ENCODE results near the gene PSMD4.

Gene PSMD4

DNA sequence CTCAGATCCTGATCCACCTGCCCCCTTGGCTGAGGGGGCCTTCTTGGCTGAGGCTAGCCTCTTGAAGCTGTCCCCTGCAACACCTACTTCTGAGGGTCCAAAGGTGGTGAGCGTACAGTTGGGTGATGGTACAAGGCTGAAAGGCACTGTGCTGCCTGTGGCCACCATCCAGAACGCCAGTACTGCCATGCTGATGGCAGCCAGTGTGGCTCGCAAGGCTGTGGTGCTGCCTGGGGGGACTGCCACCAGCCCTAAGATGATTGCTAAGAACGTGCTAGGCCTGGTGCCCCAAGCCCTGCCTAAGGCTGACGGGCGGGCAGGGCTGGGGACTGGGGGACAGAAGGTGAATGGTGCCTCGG lies 32.8 kb downstream of the PSMD4 start:
- TF ChIP-seq, protein P1, sequence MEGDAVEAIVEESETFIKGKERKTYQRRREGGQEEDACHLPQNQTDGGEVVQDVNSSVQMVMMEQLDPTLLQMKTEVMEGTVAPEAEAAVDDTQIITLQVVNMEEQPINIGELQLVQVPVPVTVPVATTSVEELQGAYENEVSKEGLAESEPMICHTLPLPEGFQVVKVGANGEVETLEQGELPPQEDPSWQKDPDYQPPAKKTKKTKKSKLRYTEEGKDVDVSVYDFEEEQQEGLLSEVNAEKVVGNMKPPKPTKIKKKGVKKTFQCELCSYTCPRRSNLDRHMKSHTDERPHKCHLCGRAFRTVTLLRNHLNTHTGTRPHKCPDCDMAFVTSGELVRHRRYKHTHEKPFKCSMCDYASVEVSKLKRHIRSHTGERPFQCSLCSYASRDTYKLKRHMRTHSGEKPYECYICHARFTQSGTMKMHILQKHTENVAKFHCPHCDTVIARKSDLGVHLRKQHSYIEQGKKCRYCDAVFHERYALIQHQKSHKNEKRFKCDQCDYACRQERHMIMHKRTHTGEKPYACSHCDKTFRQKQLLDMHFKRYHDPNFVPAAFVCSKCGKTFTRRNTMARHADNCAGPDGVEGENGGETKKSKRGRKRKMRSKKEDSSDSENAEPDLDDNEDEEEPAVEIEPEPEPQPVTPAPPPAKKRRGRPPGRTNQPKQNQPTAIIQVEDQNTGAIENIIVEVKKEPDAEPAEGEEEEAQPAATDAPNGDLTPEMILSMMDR (IDR thresholded peaks at IDR 0.05; ENCODE audit: extremely low read depth, missing control alignments), result no peak
- no peak for DNase-seq (ENCODE audit: low spot score)

DNA sequence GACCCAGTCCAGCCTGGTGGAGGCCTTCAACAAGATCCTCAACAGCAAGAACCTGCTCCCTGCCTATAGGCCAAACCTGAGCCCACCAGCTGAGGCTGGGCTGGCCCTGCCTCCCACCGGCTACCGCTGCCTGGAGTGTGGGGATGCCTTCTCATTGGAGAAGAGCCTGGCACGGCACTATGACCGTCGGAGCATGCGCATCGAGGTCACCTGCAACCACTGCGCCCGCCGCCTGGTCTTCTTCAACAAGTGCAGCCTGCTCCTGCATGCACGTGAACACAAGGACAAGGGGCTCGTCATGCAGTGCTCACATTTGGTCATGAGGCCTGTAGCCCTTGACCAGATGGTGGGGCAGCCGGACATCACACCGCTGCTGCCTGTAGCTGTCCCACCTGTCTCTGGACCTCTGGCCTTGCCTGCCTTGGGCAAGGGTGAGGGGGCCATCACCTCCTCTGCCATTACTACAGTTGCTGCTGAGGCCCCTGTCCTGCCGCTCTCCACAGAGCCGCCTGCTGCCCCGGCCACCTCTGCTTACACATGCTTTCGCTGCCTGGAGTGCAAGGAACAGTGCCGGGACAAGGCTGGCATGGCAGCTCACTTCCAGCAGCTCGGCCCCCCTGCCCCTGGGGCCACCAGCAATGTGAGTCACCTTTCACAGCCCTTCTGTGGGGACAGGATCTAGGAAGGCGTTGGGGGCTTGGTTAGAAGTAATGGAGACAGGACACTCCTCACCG lies 33.4 kb downstream of the PSMD4 start:
- TF ChIP-seq, protein P1 (IDR thresholded peaks at IDR 0.05; ENCODE audit: extremely low read depth, missing control alignments), result no peak
- DNase-seq (ENCODE audit: low spot score), result no peak

DNA sequence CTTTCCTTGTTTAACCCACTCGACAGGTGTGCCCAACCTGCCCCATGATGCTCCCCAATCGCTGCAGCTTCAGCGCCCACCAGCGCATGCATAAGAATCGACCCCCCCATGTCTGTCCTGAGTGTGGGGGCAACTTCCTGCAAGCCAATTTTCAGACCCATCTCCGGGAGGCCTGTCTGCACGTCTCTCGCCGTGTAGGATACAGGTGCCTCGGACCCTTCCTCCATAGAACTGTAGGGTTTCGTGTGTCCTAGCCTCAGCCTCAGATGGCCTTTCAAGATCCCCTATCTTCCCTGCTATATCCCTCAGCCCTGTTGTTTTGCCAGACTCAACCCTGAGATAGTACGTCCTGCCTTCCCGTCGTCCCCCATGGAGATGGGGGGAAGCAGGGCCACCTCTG lies 34.0 kb downstream of the PSMD4 start:
- TF ChIP-seq, protein P1 (IDR thresholded peaks at IDR 0.05; ENCODE audit: extremely low read depth, missing control alignments), result no peak
- DNase-seq (ENCODE audit: low spot score), result no peak

DNA sequence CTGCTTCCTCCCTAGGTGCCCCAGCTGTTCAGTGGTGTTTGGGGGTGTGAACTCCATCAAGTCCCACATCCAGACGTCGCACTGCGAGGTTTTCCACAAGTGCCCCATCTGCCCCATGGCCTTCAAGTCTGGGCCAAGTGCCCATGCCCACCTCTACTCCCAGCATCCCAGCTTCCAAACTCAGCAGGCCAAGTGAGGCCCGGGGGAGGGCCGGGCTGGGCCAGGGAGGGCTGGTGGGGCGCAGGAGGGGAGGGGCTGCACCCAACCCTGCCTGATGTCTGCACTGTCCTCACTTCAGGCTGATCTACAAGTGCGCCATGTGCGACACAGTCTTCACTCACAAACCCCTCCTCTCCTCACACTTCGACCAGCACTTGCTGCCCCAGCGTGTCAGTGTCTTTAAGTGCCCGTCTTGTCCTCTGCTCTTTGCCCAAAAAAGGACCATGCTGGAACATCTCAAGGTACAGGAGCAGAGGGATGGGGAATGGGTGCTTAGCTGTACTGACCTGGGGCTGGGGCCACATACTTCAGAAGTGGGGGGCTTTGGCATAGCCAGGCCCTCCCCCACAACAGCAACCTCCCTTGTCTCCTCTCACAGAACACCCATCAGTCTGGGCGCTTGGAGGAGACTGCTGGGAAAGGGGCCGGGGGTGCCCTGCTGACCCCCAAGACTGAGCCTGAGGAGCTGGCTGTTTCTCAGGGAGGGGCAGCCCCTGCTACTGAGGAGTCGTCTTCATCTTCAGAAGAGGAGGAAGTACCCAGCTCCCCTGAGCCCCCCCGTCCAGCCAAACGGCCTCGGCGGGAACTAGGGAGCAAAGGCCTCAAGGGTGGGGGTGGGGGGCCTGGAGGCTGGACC lies 34.8 kb downstream of the PSMD4 start:
- DNase-seq (ENCODE audit: low spot score), result no peak

DNA sequence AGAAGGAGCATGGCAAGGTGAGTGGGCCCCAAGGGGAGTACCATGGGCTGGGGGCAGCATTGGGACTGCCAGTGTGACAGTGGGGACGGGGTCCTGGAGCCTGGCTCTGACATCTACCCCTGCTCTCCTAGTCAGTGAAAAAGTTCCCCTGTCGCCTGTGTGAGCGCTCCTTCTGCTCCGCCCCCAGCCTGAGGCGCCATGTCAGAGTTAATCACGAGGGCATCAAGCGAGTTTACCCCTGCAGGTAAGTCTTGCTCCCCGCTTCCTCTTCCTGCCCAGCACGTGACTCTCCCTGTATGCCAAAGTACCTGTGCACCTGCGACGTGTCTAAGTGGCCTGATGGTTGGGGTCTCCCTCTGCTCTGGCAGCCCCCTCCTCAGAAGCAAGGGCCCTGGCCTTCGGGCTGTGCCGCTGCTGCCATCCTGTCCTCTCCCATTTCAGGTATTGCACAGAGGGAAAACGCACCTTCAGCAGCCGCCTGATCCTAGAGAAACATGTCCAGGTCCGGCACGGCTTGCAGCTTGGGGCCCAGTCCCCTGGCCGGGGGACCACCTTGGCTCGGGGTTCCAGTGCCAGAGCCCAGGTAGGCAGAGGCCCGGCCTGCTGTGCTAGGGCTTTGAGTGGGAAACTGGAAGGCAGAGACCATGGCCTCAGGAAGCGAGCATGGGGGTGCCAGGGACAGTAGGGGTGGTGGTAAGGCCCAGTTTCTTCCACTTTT lies 35.6 kb downstream of the PSMD4 start:
- no peak for DNase-seq (ENCODE audit: low spot score)
- TF ChIP-seq, protein P1 (IDR thresholded peaks at IDR 0.05; ENCODE audit: extremely low read depth, missing control alignments), result no peak

More for the DNA sequence above, 34.8 kb downstream of the PSMD4 start:
- TF ChIP-seq, protein P1 (IDR thresholded peaks at IDR 0.05; ENCODE audit: extremely low read depth, missing control alignments), result no peak

DNA sequence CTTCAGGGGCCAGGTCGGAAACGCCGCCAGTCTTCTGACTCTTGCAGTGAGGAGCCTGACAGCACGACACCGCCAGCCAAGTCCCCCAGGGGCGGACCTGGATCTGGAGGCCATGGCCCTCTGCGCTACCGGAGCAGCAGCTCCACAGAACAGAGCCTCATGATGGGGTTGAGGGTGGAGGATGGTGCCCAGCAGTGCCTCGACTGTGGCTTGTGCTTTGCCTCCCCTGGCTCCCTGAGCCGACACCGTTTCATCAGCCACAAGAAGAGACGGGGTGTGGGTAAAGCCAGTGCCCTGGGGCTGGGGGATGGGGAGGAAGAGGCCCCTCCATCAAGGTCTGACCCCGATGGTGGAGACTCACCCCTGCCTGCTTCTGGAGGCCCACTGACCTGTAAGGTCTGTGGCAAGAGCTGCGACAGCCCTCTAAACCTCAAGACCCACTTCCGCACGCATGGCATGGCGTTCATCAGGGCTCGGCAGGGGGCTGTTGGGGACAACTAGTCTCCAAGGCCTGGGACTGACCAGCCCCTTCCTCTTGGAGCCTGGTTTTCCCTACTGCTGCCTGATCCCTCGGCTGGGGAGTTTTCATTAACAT lies 36.3 kb downstream of the PSMD4 start:
- TF ChIP-seq, protein P1 (IDR thresholded peaks at IDR 0.05; ENCODE audit: extremely low read depth, missing control alignments), result no peak
- DNase-seq (ENCODE audit: low spot score), result no peak
